ENCODE data around the gene MED9. TPM values are rescaled to one million over a fixed set of nuclear protein-coding genes. Genes with fewer than 3 reads are reported as not detected.

The MED9 gene
- total RNA-seq, 2 donors from 2014 or later = 19.5 to 20.4 TPM

- no peak for ATAC-seq
- intact Hi-C loops (cut with DNase I, micrococcal nuclease) = loop anchor here in 1 of 2 donors (5.0 to 10.0 kb wide), 2 partner anchors 142 to 145 kb away; no protein-coding TSS in a partner anchor
- no peak for DNase-seq
These were observed 20.5 kb downstream of the MED9 start for GRCh38 chr17:17497065-17497844.

GRCh38 chr17:17497845-17498520 is 21.2 kb downstream of the MED9 start:
- intact Hi-C loops (cut with DNase I, micrococcal nuclease) = loop anchor here in 1 of 2 donors (5.0 to 10.0 kb wide), 2 partner anchors 143 to 144 kb away; no protein-coding TSS in a partner anchor
- no peak for ATAC-seq
- DNase-seq = peak in 1 of 2 donors; percentile 23

GRCh38 chr17:17498606-17499301 is 22.0 kb downstream of the MED9 start:
- peak in 1 of 2 donors; percentile 26 for DNase-seq
- intact Hi-C loops (cut with DNase I, micrococcal nuclease) = loop anchor here in 1 of 2 donors (5.0 to 10.0 kb wide), 2 partner anchors 144 kb away; no protein-coding TSS in a partner anchor
- ATAC-seq = no peak

- intact Hi-C loops (cut with DNase I, micrococcal nuclease) = loop anchor here in 1 of 2 donors (5.0 to 10.0 kb wide), 3 partner anchors 65 to 145 kb away; no protein-coding TSS in a partner anchor
- DNase-seq (peak in 1 of 2 donors; percentile 5), ATAC-seq (no peak)
These were observed 22.8 kb downstream of the MED9 start for GRCh38 chr17:17499402-17500145.

- no peak for ATAC-seq
- DNase-seq = no peak
- intact Hi-C loops (cut with DNase I, micrococcal nuclease) = loop anchor here in 1 of 2 donors (10.0 kb wide), 1 partner anchor 64 kb away; no protein-coding TSS in a partner anchor
These were observed 24.3 kb downstream of the MED9 start for GRCh38 chr17:17500999-17501605.

GRCh38 chr17:17502741-17503565 is 26.2 kb downstream of the MED9 start:
- ATAC-seq = no peak

GRCh38 chr17:17503566-17504130 is 26.8 kb downstream of the MED9 start:
- no peak for ATAC-seq
- no peak for DNase-seq
- intact Hi-C loops (cut with DNase I, micrococcal nuclease) = loop anchor here in 1 of 2 donors (10.0 kb wide), 1 partner anchor 61 kb away; no protein-coding TSS in a partner anchor

More at GRCh38 chr17:17502741-17503565, 26.2 kb downstream of the MED9 start:
- intact Hi-C loops (cut with DNase I, micrococcal nuclease) = loop anchor here in 1 of 2 donors (10.0 kb wide), 1 partner anchor 62 kb away; no protein-coding TSS in a partner anchor
- no peak for DNase-seq

GRCh38 chr17:17504341-17505140 is 27.7 kb downstream of the MED9 start:
- DNase-seq = no peak
- no peak for ATAC-seq
- intact Hi-C loops (cut with DNase I, micrococcal nuclease) = loop anchor here in 1 of 2 donors (10.0 kb wide), 1 partner anchor 60 kb away; no protein-coding TSS in a partner anchor

- no peak for ATAC-seq
- DNase-seq = no peak
These were observed 28.4 kb downstream of the MED9 start for GRCh38 chr17:17505151-17505550.

GRCh38 chr17:17505610-17506171 is 28.9 kb downstream of the MED9 start:
- intact Hi-C loops (cut with DNase I, micrococcal nuclease) = loop anchor here in 1 of 2 donors (10.0 kb wide), 1 partner anchor 59 kb away; no protein-coding TSS in a partner anchor
- ATAC-seq = no peak
- DNase-seq = no peak

More at GRCh38 chr17:17505151-17505550, 28.4 kb downstream of the MED9 start:
- intact Hi-C loops (cut with DNase I, micrococcal nuclease) = loop anchor here in 1 of 2 donors (10.0 kb wide), 1 partner anchor 60 kb away; no protein-coding TSS in a partner anchor

GRCh38 chr17:17506181-17506741 is 29.5 kb downstream of the MED9 start:
- peak; percentile 85 for ATAC-seq
- DNase-seq = peak in 1 of 2 donors; percentile 48
- intact Hi-C loops (cut with DNase I, micrococcal nuclease) = loop anchor here in 1 of 2 donors (10.0 kb wide), 1 partner anchor 59 kb away; no protein-coding TSS in a partner anchor

- intact Hi-C loops (cut with DNase I, micrococcal nuclease) = loop anchor here in 1 of 2 donors (10.0 kb wide), 1 partner anchor 58 kb away; no protein-coding TSS in a partner anchor
- ATAC-seq (peak; percentile 69), DNase-seq (peak in 1 of 2 donors; percentile 48)
These were observed 30.2 kb downstream of the MED9 start for GRCh38 chr17:17506893-17507464.

- DNase-seq (no peak), ATAC-seq (no peak)
- intact Hi-C loops (cut with DNase I, micrococcal nuclease) = loop anchor here in 1 of 2 donors (10.0 kb wide), 1 partner anchor 57 kb away; no protein-coding TSS in a partner anchor
These were observed 30.7 kb downstream of the MED9 start for GRCh38 chr17:17507465-17508011.

- intact Hi-C loops (cut with DNase I, micrococcal nuclease) = loop anchor here in 1 of 2 donors (10.0 kb wide), 1 partner anchor 57 kb away; no protein-coding TSS in a partner anchor
- DNase-seq (no peak), ATAC-seq (no peak)
These were observed 31.3 kb downstream of the MED9 start for GRCh38 chr17:17508019-17508535.

Measured in left colon (tissue), 2 donors.